ENCODE results near the gene MCC.

The MCC gene

DNA sequence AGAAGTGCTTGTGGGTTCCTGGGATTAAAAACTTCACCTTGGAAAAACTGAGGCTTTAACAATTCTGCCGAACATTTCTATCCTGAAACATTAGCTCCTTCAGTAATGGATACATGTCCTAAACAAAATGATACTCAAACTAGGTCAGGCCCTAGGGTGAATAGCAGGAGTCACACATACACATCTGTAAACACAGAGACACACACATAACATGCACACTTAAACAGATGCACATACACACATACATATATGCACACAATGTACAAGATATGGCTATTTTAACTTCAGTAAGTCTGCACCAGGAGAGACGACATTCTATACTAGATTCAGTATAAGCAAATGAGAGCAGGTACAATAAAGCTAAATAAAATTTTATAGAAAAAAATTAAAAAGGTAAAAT, 387.3 kb downstream of the MCC start:
- TF ChIP-seq, protein P1, sequence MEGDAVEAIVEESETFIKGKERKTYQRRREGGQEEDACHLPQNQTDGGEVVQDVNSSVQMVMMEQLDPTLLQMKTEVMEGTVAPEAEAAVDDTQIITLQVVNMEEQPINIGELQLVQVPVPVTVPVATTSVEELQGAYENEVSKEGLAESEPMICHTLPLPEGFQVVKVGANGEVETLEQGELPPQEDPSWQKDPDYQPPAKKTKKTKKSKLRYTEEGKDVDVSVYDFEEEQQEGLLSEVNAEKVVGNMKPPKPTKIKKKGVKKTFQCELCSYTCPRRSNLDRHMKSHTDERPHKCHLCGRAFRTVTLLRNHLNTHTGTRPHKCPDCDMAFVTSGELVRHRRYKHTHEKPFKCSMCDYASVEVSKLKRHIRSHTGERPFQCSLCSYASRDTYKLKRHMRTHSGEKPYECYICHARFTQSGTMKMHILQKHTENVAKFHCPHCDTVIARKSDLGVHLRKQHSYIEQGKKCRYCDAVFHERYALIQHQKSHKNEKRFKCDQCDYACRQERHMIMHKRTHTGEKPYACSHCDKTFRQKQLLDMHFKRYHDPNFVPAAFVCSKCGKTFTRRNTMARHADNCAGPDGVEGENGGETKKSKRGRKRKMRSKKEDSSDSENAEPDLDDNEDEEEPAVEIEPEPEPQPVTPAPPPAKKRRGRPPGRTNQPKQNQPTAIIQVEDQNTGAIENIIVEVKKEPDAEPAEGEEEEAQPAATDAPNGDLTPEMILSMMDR (conservative IDR thresholded peaks at IDR 0.05), result no peak
- H3K27ac ChIP-seq, result no peak overlapping the region

GRCh38 chr5:113099822-113100221, 388.4 kb downstream of the MCC start:
- TF ChIP-seq, protein P1 (conservative IDR thresholded peaks at IDR 0.05), result no peak
- H3K27ac ChIP-seq, result no peak overlapping the region

DNA sequence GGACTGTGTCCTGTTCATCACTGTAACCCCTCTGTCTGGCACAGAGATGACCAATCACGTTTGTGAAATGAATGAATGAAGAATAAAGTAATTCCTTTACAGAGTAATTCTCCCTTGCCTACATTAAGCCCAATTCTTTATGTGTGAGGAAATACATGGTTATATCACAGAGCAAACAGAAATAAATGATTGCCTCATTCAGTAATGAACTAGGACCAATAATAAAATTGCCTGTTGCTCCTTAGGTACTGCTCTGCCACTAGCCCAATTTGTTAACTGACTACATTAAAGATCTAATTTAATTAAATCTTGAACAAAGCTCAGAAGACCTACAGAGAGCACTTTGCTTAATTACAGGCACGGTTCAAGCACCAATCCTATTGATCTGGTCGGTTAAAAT, 389.9 kb downstream of the MCC start:
- no peak overlapping the region for H3K27ac ChIP-seq
- TF ChIP-seq, protein P1 (conservative IDR thresholded peaks at IDR 0.05), result no peak

GRCh38 chr5:113095831-113096230, 392.4 kb downstream of the MCC start:
- TF ChIP-seq, protein P1 (conservative IDR thresholded peaks at IDR 0.05), result no peak

DNA sequence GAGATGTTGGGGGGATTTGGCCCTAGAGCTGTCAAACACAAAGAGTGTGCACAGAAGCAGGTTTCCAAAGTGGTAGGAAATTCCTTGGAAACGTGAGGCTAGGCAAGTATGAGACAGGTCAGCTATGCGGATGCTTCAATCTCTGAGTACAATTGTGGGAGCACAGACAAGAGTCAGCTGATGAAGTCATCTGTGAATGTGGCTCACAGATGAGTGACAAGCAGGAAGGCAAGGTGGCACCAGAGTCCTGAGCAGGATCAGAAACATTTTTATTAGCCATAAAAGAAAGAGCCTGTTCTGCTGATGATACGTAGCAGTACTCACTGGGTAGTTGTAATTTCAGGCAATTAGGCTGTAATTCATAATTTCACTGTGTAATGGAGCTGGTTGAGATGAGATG, 394.7 kb downstream of the MCC start:
- H3K27ac ChIP-seq, result no peak overlapping the region
- TF ChIP-seq, protein P1 (conservative IDR thresholded peaks at IDR 0.05), result no peak

More at GRCh38 chr5:113095831-113096230, 392.4 kb downstream of the MCC start:
- H3K27ac ChIP-seq, result no peak overlapping the region

GRCh38 chr5:113092683-113093082, 395.6 kb downstream of the MCC start:
- TF ChIP-seq, protein P1 (conservative IDR thresholded peaks at IDR 0.05), result no peak

GRCh38 chr5:113091622-113092021, 396.6 kb downstream of the MCC start:
- TF ChIP-seq, protein P1 (conservative IDR thresholded peaks at IDR 0.05), result no peak
- no peak overlapping the region for H3K27ac ChIP-seq

More at GRCh38 chr5:113092683-113093082, 395.6 kb downstream of the MCC start:
- H3K27ac ChIP-seq, result no peak overlapping the region
